Peyer's patch (tissue), 4 donors: ENCODE data around the gene CFAP58. TPM values are rescaled to one million over a fixed set of nuclear protein-coding genes. Genes with fewer than 3 reads are reported as not detected.

Experiments
- DNase-seq, 3 donors: peaks; one replicate each; pipeline ENCODE4 v3.0.0-alpha.2; 2017 to 2019
- H3K27ac ChIP-seq, 4 donors: fragments of 200-600 bp; sonication (generic); one replicate each; pipeline ENCODE4 v1.5.1; 2016 to 2019
- H3K27me3 ChIP-seq, 2 donors: fragments of 200-600 bp; sonication (generic); one replicate each; pipeline ENCODE4 v1.5.1; 2019
- H3K36me3 ChIP-seq, 3 donors: fragments of 200-600 bp; sonication (generic); one replicate each; pipeline ENCODE4 v1.5.1; 2016 to 2019
- H3K4me1 ChIP-seq, 4 donors: fragments of 200-600 bp; sonication (generic); one replicate each; pipeline ENCODE4 v1.5.1; 2016 to 2019
- H3K4me3 ChIP-seq, 4 donors: fragments of 200-600 bp; sonication (generic); 1 replicate in 3 of 4; 2 replicates in 1 of 4; pipeline ENCODE4 v1.5.1; 2016 to 2019; ENCODE audit warnings: mild to moderate bottlenecking in 1 of 4
- H3K9me3 ChIP-seq, 4 donors: fragments of 200-600 bp; sonication (generic); one replicate each; pipeline ENCODE4 v1.5.1; 2016 to 2019; ENCODE audit warnings: mild to moderate bottlenecking in 1 of 4
- CTCF ChIP-seq, 6 experiments: fragments of 450-650 bp in 4 of 6; fragments of 200-600 bp in 2 of 6; sonication (generic) in 1 of 6; IDR thresholded peaks; one replicate each; pipeline ENCODE4 v1.5.1; 2017 to 2019; ENCODE audit warnings: antibody characterized with exemption in 6 of 6, mild to moderate bottlenecking in 3 of 6, moderate library complexity in 1 of 6
- POLR2A ChIP-seq, 2 donors: fragments of 450-650 bp; IDR thresholded peaks; one replicate each; pipeline ENCODE4 v1.5.1; 2017; ENCODE audit warnings: antibody characterized with exemption in 2 of 2, mild to moderate bottlenecking in 2 of 2, moderate library complexity in 2 of 2
- total RNA-seq, 4 donors: library from RNA; depleted of rRNA; stranded (reverse); fragments of >200 nt; gene quantifications; one replicate each; pipeline ENCODE4 v1.1.0, GENCODE V29; 2016

CFAP58 gene
- total RNA-seq, 4 donors from 2014 or later: 2.5 TPM; not detected in 3

- DNase-seq: no peak
- Histone ChIP-seq H3K27ac (no peak overlapping the region), H3K9me3 (no peaks in the 10 kb centered on the region), H3K4me3 (no peak overlapping the region), H3K4me1 (no peaks in the 10 kb centered on the region), H3K27me3 (no peaks in the 10 kb centered on the region), H3K36me3 (no peaks in the 10 kb centered on the region)
- TF ChIP-seq CTCF (IDR thresholded peaks at IDR 0.05): no peak
- no peak for TF ChIP-seq POLR2A (IDR thresholded peaks at IDR 0.05)
Observed at GRCh38 chr10:104396581-104396980, 42.9 kb downstream of the CFAP58 start.

GRCh38 chr10:104403636-104404035 is 50.0 kb downstream of the CFAP58 start:
- Histone ChIP-seq H3K4me1 (no peaks in the 10 kb centered on the region), H3K4me3 (no peak overlapping the region), H3K27ac (no peak overlapping the region), H3K36me3 (no peaks in the 10 kb centered on the region), H3K9me3 (no peaks in the 10 kb centered on the region), H3K27me3 (no peaks in the 10 kb centered on the region)
- DNase-seq: no peak
- TF ChIP-seq CTCF (IDR thresholded peaks at IDR 0.05): no peak

GRCh38 chr10:104406715-104407650 is 53.4 kb downstream of the CFAP58 start:
- Histone ChIP-seq H3K4me1 (no peaks in the 10 kb centered on the region), H3K9me3 (no peaks in the 10 kb centered on the region), H3K27me3 (no peaks in the 10 kb centered on the region), H3K36me3 (no peaks in the 10 kb centered on the region), H3K27ac (no peak overlapping the region), H3K4me3 (no peak overlapping the region)
- no peak for DNase-seq
- TF ChIP-seq POLR2A (IDR thresholded peaks at IDR 0.05): no peak
- TF ChIP-seq CTCF (IDR thresholded peaks at IDR 0.05): peak in 4 of 6 experiments; percentile 16 to 31 (median 29)

- Histone ChIP-seq H3K9me3 (no peaks in the 10 kb centered on the region), H3K27ac (no peak overlapping the region), H3K36me3 (no peaks in the 10 kb centered on the region), H3K27me3 (no peaks in the 10 kb centered on the region), H3K4me3 (no peak overlapping the region), H3K4me1 (no peaks in the 10 kb centered on the region)
- DNase-seq: no peak
- TF ChIP-seq CTCF (IDR thresholded peaks at IDR 0.05) (no peak), POLR2A (IDR thresholded peaks at IDR 0.05) (no peak)
Observed at GRCh38 chr10:104413528-104413927, 59.9 kb downstream of the CFAP58 start.

GRCh38 chr10:104415526-104416165 is 62.0 kb downstream of the CFAP58 start:
- Histone ChIP-seq H3K27ac (no peak overlapping the region), H3K36me3 (no peaks in the 10 kb centered on the region), H3K4me3 (no peak overlapping the region), H3K27me3 (no peaks in the 10 kb centered on the region), H3K9me3 (no peaks in the 10 kb centered on the region), H3K4me1 (no peaks in the 10 kb centered on the region)
- TF ChIP-seq POLR2A (IDR thresholded peaks at IDR 0.05): no peak
- no peak for TF ChIP-seq CTCF (IDR thresholded peaks at IDR 0.05)
- no peak for DNase-seq
